Left kidney (tissue), 2 donors: ENCODE data around the gene NOS2. TPM values are rescaled to one million over a fixed set of nuclear protein-coding genes. Genes with fewer than 3 reads are reported as not detected.
"Not testable (repeated sequence)": the region's sequence is repeated elsewhere in the genome, so short reads cannot be mapped to it uniquely, and the experiment has no call there.

ENCODE experiments used
- DNase-seq: peaks from one replicate; pipeline ENCODE4 v3.0.0-alpha.2; 2013
- polyA plus RNA-seq: library from polyadenylated mRNA; unstranded; fragments of 120-200 nt; gene quantifications from one replicate; pipeline ENCODE4 v1.2.1, GENCODE V29; 2013; ENCODE audit not compliant: insufficient read length

NOS2 gene
- polyA plus RNA-seq, 1 donor = 2.2 TPM

GRCh38 chr17:27788919-27789318 lies 11.4 kb downstream of the NOS2 start:
- DNase-seq = no peak

GRCh38 chr17:27783440-27784350 lies 16.6 kb downstream of the NOS2 start:
- no peak for DNase-seq

- no peak for DNase-seq
These were observed 17.5 kb downstream of the NOS2 start for GRCh38 chr17:27782791-27783206.

- DNase-seq = no peak
These were observed 19.4 kb downstream of the NOS2 start for GRCh38 chr17:27780828-27781404.

- DNase-seq = no peak
These were observed 20.1 kb downstream of the NOS2 start for GRCh38 chr17:27780092-27780827.

- DNase-seq = no peak
These were observed 22.1 kb downstream of the NOS2 start for GRCh38 chr17:27778183-27778582.

- DNase-seq = no peak
These were observed 23.3 kb downstream of the NOS2 start for GRCh38 chr17:27776882-27777624.

- no peak for DNase-seq
These were observed 28.7 kb downstream of the NOS2 start for GRCh38 chr17:27771586-27771985.

GRCh38 chr17:27770877-27771276 lies 29.5 kb downstream of the NOS2 start:
- DNase-seq = no peak

- no peak for DNase-seq
These were observed 31.4 kb downstream of the NOS2 start for GRCh38 chr17:27768858-27769410.

GRCh38 chr17:27766438-27766837 lies 33.9 kb downstream of the NOS2 start:
- DNase-seq = no peak

- DNase-seq = no peak
These were observed 35.0 kb downstream of the NOS2 start for GRCh38 chr17:27765353-27765752.

GRCh38 chr17:27764589-27764988 lies 35.7 kb downstream of the NOS2 start:
- DNase-seq = no peak

GRCh38 chr17:27762527-27763305 lies 37.6 kb downstream of the NOS2 start:
- DNase-seq = peak; percentile 53

GRCh38 chr17:27760931-27761330 lies 39.4 kb downstream of the NOS2 start:
- not testable (repeated sequence) for DNase-seq

- DNase-seq = no peak
These were observed 40.1 kb downstream of the NOS2 start for GRCh38 chr17:27760069-27760885.

- DNase-seq = no peak
These were observed 40.8 kb downstream of the NOS2 start for GRCh38 chr17:27759528-27759927.

GRCh38 chr17:27756467-27757371 lies 43.6 kb downstream of the NOS2 start:
- peak; percentile 33 for DNase-seq
